ENCODE measurements around the gene POTEE.
"Not testable (repeated sequence)": the region's sequence is repeated elsewhere in the genome, so short reads cannot be mapped to it uniquely, and the experiment has no call there.

The POTEE gene

DNA sequence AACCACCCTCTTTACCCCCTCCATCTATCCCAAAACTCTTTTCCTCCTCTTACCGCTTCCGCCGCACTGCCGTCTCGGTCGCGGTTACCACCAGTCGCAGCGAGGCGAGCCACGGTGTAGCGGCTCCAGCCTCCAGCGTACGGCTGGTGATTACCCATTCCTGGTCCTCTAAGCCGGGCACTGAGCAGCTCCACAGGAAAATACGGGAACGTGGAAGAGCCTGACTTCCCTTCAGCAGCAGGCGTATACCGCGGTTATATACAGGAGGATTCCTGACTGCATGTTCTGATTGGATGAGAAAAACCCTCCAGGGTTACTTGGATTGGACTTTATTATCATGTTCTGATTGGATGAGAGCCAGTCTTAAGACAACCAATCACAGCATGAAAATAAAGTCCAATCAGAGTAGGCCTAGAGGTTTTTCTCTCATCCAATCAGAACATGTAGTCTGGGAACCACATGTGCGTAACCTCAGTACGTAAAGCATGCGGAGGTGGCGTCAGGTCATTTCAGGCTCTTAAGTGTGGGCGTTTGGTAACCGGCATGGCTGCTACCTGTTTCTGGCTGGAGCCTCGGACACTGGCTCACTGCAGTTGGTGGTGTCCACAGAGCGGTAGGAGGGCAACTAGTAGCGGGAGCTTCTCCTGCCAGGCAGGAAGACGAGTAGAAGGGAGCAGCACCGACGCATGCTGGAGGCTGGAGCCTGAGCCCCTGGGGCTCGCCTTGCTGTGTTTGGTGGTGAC lies at the start of gene POTEE:
Gene POTEE, plus strand, starts transcription at position 507 of the 743 bp plus-strand sequence. CDS start 8,867 bp downstream, outside the sequence.
- DNase-seq (ENCODE audit: low spot score), result not testable (repeated sequence)

DNA sequence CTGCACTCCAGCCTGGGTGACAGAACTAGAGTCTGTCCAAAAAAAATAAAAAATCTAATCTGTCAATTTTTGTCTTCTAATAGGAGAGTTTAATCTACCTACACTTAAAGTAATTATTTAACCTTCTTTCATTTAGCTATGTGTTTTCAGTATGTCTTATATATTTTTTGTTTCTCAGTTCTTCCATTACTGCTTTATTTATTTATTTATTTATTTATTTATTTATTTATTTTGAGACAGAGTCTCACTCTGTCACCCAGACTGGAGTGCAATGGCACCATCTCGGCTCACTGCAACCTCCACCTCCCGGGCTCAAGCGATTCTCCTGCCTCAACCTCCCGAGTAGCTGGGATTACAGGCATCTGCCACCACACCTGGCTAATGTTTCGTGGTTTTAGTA lies 43.8 kb upstream of the POTEE start:
- DNase-seq (ENCODE audit: low spot score), result not testable (repeated sequence)

DNA sequence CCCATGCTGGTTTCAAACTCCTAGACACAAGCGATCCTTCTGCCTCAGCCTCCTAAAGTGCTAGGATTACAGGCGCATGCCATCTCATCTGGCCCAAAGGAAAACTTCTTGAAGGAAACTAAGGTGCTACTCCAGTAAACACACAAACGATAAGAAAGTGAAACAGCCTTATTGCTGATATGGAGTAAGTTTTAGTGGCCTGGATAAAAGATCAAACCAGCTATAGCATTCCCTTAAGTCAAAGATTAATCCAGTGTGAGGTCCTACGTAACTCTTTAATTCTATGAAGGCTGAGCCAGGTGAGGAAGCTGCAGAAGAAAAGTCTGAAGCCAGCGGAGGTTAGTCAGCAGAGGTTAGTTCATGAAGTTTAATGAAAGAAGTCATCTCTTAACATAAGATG lies 40.8 kb upstream of the POTEE start:
- DNase-seq (ENCODE audit: low spot score), result no peak

DNA sequence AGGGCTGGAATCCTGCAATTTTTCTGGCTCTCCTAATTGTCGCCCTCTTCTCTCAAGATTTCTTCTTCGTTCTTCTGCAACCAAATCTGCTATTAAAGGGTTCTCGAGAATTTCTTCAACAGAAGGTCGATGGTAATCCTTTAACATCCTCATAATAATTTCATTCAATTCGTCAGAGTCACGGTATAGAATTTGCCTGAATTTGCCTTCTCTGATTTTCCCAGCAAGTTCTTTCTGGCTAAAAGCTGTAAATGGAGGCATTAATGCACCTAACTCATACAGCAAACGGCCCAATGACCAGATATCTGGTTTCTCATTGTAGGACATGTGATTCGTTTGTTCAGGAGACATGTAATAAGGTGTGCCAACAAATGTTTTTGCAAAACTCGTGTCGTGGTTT lies 31.3 kb upstream of the POTEE start:
- not testable (repeated sequence) for DNase-seq (ENCODE audit: low spot score)

DNA sequence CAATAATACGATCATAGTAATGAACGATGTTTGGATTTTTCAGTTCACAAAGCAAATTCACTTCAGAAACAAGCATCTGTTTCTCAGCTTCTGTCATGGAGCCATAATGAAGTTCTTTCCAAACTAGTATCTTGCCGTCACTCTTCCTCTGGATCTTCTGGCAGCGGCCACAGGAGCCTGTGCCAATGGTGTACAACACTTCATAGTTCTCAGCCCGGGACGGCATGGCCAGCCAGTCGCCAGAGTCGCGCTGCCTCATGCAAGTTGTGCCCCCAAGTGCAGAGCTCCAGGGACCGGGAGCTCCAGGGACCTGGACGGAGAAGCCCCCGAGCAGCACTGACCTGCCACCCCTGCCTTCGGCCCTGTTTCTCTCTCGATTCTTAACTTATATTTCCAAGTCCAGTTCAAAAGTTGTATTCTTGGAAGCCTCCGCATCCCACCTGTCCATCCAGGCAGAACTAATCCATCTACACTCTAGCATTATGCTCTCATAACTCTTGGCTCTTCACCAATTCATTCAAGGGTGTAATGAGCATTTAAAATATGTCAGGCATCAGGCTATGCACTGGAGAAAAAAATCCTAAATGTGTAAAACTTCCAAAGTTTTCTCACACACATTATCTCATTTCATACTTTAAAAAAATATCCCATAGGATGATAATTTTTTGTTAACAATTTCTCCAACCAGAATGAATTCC lies 30.5 kb upstream of the POTEE start:
- not testable (repeated sequence) for DNase-seq (ENCODE audit: low spot score)

DNA sequence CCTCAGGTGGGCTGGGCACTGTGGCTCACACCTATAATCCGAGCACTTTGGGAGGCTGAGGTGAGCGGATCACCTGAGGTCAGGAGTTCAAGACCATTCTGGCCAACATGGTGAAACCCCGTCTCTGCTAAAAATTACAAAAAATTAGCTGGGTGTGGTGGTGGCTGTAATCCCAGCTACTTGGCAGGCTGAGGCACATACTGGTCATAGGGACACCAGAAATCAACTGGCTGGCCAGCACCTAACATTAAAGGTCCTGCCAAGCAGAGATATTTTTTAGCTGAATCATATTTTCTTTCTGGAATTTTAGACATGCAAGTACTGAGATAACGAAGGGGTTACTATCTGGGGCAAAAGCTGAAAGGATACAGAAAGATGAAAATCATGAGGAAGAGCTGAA lies 27.9 kb upstream of the POTEE start:
- DNase-seq (ENCODE audit: low spot score), result not testable (repeated sequence)

DNA sequence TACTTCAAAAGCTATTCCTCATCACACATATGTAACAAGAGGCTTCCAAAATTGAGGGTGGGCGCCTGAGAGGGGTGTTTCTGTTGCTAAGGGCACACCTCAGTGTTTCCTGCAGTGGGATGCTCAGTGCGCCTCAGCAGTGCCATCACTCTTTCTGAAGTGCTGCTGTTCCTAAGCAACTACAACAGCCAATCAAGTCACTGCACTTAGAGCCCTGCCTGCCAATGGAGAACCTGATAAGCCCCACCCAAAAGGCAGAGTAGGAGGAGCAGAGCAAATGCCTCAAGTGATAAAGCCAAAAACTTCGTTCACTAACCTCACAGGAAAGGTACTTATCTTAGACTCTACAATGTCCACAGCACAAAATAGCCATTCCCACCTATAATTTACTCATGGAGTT lies 15.9 kb upstream of the POTEE start:
- not testable (repeated sequence) for DNase-seq (ENCODE audit: low spot score)

DNA sequence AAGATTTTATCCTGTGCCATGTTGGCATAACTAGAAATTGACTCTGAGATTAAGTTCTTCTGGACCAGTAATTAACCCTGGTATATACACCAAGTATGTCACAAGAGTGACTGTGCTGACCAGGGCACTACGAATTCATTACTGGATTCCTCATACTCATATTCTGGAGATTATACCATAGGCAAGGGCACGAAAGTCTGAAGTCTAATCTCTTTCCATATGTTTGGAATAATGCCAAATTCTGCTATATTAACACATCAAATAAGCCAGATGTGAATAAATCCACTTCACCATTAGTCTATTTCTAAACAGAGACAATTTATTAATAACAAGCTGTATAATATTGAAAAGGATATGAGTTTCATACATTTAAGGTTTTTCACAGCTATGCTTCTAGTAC lies 13.2 kb upstream of the POTEE start:
- not testable (repeated sequence) for DNase-seq (ENCODE audit: low spot score)

DNA sequence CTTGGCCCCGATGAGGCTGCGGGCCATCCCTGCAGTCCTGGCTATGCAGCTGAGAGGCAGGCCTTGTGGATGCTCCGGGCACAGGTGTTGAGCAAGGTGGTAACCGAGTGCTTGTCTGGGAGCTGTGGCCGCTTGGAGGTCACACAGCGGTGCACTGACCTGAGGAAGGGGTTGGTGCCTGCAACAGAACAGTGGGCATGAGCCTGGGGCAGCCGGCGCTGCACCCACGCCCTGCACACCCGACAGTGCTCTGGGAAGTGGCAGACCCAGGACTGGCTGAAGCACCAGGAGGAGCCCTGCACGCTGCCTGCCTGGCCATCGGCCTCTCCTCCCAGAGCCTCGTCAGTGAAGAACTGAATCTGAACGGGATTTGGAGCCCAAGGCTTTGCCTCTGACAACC lies 8.2 kb upstream of the POTEE start:
- DNase-seq (ENCODE audit: low spot score), result no peak

DNA sequence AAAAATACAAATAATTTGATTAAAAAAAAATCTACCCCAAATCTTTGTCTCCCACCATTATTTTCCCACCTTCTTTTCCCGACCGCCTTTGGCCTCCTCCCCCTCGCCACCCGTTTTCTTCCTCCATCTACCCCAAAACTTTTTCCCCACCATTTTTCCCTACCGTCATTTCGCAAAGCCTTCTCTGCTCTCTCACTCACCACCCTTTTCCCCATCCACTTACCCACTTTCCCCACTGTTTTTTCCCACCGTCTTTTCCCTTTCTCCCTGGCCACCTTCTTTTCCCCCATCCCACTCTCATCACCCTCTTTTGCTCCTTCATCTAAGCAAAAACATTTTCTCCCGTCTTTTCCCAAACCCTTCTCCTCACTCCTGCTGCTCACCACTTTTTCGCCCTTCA lies 1.5 kb upstream of the POTEE start:
- not testable (repeated sequence) for DNase-seq (ENCODE audit: low spot score)

DNA sequence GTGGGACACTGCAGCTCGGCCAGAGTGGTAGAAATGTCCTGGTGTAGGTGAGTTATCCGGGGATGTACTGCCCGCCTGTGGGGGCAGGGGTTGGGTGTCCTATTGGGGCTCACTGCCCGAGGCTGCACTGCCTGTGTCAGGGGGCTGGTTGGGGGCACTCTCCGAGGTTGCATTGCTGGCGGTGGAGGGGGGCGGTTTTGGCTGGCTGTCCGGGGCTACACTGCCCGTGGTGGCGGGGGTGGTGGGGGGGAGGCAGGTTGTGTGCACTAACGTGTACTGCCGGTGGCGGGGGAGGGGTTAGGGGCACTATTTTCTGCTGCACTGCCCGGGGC lies 403 bp downstream of the POTEE start:
- not testable (repeated sequence) for DNase-seq (ENCODE audit: low spot score)

DNA sequence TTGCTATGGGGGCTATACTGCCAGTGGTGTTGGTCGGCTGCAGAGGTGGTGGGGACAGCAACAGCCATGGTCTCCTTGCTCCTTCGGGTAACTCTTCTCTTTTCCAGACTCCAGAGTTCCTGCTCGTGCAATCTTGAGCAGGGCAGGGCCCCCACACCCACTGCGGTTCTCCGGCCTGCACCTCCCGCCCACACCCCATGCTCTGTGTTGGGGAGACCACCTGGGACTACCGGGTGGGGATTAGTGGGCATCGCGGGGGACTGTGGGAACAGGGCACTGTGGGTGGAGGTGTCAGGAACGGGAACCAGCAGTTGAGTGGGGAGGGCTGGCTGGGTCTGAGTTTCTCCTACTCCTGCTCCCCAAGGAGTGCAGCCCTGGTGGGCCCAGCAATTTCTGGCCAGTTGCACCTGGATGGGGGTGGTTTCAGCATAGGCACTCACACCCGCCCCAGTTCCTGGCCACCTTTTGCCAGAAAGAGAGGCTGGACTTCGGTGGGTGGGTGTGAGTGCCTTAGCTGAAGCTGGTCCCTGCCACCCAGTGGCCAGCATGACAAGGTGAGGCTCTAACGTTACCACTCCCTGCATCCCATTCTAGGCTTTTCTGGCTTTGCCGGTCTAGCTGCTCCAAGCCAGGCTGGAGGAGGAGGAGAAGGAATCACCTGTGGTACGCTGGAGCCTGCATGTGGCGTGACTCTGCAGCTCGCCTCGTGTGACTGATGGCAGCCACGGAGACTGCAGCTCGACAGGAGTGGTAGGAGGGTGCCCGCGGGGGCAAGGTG lies 1.3 kb downstream of the POTEE start:
- not testable (repeated sequence) for DNase-seq (ENCODE audit: low spot score)

DNA sequence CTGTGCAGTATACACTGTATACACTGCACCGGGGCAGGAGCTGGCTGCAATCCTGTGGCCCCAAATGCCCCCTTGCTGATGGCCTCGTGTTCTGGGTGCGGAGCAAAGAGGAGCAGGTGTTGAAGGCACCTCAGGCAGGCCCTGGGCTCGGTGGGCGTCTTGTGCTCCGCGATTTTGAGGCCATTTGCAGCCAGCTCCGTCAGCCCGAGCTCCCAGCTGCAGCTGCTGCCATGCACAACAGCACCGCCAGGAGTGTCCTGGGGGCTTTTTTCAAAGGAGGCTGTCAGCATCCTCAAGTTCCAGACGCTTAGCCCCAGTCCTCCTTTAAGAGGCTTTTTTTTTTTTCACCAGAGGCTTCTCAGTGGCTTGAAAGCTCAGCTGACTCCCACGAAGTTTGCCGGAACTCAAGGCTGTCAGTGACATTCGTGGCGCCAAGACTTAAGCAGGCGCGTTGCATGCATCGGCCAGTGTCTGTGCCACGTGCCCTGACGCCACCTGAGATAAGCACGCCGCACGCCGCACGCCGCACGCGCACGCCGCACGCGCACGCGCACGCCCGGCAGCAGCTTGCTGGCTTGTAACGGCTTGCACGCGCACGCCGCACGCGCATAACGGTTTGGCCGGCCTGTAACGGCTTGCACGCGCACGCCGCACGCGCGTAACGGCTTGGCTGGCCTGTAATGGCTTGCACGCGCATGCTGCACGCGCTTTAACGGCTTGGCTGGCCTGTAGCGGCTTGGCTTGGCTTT lies 8.1 kb downstream of the POTEE start:
- not testable (repeated sequence) for DNase-seq (ENCODE audit: low spot score)

DNA sequence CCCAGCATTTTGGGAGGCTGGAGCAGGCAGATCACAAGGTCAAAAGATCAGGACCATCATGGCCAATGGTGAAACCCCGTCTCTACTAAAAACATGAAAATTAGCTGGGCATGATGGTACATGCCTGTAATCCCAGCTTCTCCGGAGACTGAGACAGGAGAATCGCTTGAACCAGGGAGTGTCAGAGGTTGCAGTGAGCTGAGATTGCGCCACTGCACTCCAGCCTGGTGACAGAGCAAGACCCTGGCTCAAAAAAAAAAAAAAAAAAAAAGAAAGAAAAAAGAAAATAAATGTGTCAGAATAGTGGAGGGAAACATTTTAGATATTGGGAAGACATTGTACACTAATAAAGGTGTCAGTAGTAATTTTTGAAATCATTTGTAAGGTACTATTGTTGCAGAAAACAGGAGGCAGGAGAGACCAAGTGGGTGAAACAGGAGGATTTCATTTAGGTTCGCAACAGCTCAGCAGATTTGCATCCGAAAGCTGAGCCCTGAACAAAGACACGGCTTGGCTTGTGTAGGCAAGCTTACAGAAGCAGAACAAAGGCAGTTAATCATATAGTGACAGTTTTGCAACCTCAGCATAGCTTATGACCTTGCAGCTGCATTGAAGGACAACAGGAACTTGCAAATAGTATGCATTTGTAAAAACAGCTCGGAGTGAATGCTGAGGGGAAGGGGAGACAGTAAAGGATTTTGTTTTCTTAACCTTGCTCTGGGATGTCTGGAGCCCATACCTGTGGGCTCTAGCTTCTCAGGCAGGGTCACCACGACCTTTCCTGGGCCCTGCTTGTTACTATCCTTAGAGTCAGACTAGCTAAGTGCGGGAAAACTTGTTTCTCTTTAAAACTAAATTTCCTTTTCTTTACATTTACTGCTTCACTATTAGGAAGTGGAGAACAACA lies 26.5 kb downstream of the POTEE start:
- not testable (repeated sequence) for DNase-seq (ENCODE audit: low spot score)

Data from GM03348 (cell line).